MM.1S (cell line): ENCODE results near the gene INPP5F.
"Not testable (repeated sequence)": the region's sequence is repeated elsewhere in the genome, so short reads cannot be mapped to it uniquely, and the experiment has no call there.

ENCODE experiments used
- DNase-seq: peaks from one replicate; pipeline ENCODE4 v3.0.0-alpha.2; 2015
- H2AFZ ChIP-seq: fragments of 300-600 bp; sonication (generic); 2 replicates; pipeline ENCODE4 v1.6.0; 2016; ENCODE audit warnings: antibody characterized with exemption, low read length
- H3F3A ChIP-seq: fragments of 300-600 bp; sonication (generic); 2 replicates; pipeline ENCODE4 v1.6.1; 2016; ENCODE audit warnings: mild to moderate bottlenecking, antibody characterized with exemption, low read length, moderate library complexity, mixed read lengths; ENCODE audit not compliant: insufficient read depth
- H3K27ac ChIP-seq: fragments of 300-600 bp; sonication (generic); 2 replicates; pipeline ENCODE4 v1.5.1; 2016; ENCODE audit warnings: mild to moderate bottlenecking, low read length
- H3K27me3 ChIP-seq: fragments of 300-600 bp; sonication (generic); replicated peaks from 2 replicates; pipeline ENCODE4 v1.6.0; 2016; ENCODE audit warnings: low read length; ENCODE audit not compliant: insufficient read depth
- H3K36me3 ChIP-seq: fragments of 300-600 bp; sonication (generic); replicated peaks from 2 replicates; pipeline ENCODE4 v1.6.1; 2016; ENCODE audit warnings: mild to moderate bottlenecking, low read length, mixed read lengths; ENCODE audit not compliant: insufficient read depth
- H3K4me1 ChIP-seq: fragments of 300-600 bp; sonication (generic); 2 replicates; pipeline ENCODE4 v1.6.1; 2016; ENCODE audit warnings: low read length, mixed read lengths
- H3K4me2 ChIP-seq: fragments of 300-600 bp; sonication (generic); 2 replicates; pipeline ENCODE4 v1.6.0; 2016; ENCODE audit warnings: low read depth, low read length
- H3K4me3 ChIP-seq: fragments of 300-600 bp; sonication (generic); 2 replicates; pipeline ENCODE4 v1.5.1; 2016; ENCODE audit warnings: low read length, mixed read lengths
- H3K79me2 ChIP-seq: fragments of 300-600 bp; sonication (generic); 2 replicates; pipeline ENCODE4 v1.6.1; 2016; ENCODE audit warnings: mixed run types, low read length, mixed read lengths
- H3K9ac ChIP-seq: fragments of 300-600 bp; sonication (generic); 2 replicates; pipeline ENCODE4 v1.6.1; 2016; ENCODE audit warnings: low read length, mixed read lengths
- H3K9me2 ChIP-seq: fragments of 300-600 bp; sonication (generic); replicated peaks from 2 replicates; pipeline ENCODE4 v1.6.1; 2016; ENCODE audit warnings: mild to moderate bottlenecking, low read length, mixed read lengths; ENCODE audit not compliant: insufficient read depth
- H3K9me3 ChIP-seq: fragments of 300-600 bp; sonication (generic); replicated peaks from 2 replicates; pipeline ENCODE4 v1.6.1; 2016; ENCODE audit warnings: mild to moderate bottlenecking, low read length, mixed read lengths; ENCODE audit not compliant: insufficient read depth
- H4K20me1 ChIP-seq: fragments of 300-600 bp; sonication (generic); 2 replicates; pipeline ENCODE4 v1.6.1; 2016; ENCODE audit warnings: mild to moderate bottlenecking, low read length, moderate library complexity, mixed read lengths; ENCODE audit not compliant: insufficient read depth
- EZH2 ChIP-seq: fragments of 300-600 bp; sonication (generic); optimal IDR thresholded peaks from 2 replicates; pipeline ENCODE3; 2017; ENCODE audit warnings: low read depth, mild to moderate bottlenecking, antibody characterized with exemption, low read length, mixed read lengths
- EZH2phosphoT487 ChIP-seq: fragments of 300-600 bp; sonication (generic); IDR thresholded peaks from 2 replicates; pipeline ENCODE4 v1.6.1; 2018; ENCODE audit warnings: antibody characterized with exemption, low read length
- TF ChIP-seq, protein P1 (sequence below): fragments of 300-600 bp; sonication (generic); IDR thresholded peaks from 2 replicates; pipeline ENCODE4 v1.5.1; 2016; ENCODE audit warnings: antibody characterized with exemption, low read length, mixed read lengths

INPP5F gene

DNA sequence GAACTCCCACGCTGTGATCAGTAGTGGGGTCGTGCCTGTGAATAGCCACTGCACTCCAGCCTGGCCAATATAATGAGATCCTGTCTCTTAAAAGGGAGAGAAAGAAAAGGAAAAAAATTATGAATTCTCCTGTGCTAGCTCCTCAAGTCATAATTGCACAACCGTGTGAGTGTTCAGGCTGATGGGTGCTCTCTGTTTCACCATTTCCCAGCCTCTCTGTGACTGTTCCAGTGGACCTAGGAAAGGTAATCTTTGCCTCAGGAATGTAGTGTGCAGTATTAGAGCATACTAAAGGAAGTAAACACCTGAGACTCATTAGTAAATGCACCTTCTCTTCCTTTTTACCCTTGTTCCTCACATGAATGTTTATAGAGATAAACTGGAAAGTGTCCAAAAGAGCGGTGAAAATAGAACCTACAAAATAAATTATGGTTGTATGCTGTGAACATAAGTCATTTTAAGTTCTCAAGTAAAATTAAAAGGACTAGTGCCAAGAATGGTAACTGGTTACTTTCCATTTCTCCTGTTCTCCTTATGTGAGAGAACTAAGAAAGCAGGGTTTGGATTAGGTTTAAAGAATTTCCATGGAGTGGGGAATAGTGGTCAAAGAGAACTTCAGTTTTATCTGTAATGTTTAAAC is 42.7 kb downstream of the INPP5F start:
- no peaks in the 10 kb centered on the region for H3F3A ChIP-seq
- H3K27ac ChIP-seq, result no peak overlapping the region
- no peaks in the 10 kb centered on the region for H3K27me3 ChIP-seq
- H3K4me3 ChIP-seq, result no peak overlapping the region
- H3K4me2 ChIP-seq, result no peak overlapping the region
- H3K79me2 ChIP-seq, result no peaks in the 10 kb centered on the region
- H3K9me3 ChIP-seq, result no peaks in the 10 kb centered on the region
- no peaks in the 10 kb centered on the region for H3K9me2 ChIP-seq
- DNase-seq, result no peak
- TF ChIP-seq, protein P1, sequence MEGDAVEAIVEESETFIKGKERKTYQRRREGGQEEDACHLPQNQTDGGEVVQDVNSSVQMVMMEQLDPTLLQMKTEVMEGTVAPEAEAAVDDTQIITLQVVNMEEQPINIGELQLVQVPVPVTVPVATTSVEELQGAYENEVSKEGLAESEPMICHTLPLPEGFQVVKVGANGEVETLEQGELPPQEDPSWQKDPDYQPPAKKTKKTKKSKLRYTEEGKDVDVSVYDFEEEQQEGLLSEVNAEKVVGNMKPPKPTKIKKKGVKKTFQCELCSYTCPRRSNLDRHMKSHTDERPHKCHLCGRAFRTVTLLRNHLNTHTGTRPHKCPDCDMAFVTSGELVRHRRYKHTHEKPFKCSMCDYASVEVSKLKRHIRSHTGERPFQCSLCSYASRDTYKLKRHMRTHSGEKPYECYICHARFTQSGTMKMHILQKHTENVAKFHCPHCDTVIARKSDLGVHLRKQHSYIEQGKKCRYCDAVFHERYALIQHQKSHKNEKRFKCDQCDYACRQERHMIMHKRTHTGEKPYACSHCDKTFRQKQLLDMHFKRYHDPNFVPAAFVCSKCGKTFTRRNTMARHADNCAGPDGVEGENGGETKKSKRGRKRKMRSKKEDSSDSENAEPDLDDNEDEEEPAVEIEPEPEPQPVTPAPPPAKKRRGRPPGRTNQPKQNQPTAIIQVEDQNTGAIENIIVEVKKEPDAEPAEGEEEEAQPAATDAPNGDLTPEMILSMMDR, result no peak
- TF ChIP-seq EZH2 (no peak), EZH2phosphoT487 (no peak)
- no peak overlapping the region for H2AFZ ChIP-seq
- H3K36me3 ChIP-seq, result no peaks in the 10 kb centered on the region
- H4K20me1 ChIP-seq, result no peaks in the 10 kb centered on the region
- no peaks in the 10 kb centered on the region for H3K4me1 ChIP-seq
- no peak overlapping the region for H3K9ac ChIP-seq

DNA sequence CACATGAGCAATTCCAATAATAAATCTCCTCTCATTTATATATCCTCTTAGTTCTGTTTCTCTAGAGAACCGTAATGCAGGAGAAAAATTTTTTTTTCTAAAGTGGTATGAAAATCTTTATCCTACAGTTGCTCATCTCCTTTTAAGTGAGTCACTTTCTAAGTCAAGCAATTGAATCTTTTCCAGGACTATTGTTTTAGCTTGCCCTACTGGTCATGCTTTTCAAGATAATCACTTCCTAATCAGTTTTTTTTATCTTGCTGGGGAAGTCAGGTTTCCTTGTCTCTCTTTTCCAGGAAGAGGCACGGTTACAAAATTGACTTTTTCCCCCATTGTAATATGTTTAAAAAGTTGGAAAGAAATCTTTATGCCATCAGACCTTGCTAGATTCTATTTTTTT is 44.0 kb downstream of the INPP5F start:
- H3K4me1 ChIP-seq, result no peaks in the 10 kb centered on the region
- no peak overlapping the region for H2AFZ ChIP-seq
- TF ChIP-seq, protein P1, result no peak
- no peaks in the 10 kb centered on the region for H3K27me3 ChIP-seq
- H3K9ac ChIP-seq, result no peak overlapping the region
- H3K36me3 ChIP-seq, result no peaks in the 10 kb centered on the region
- no peak overlapping the region for H3K27ac ChIP-seq
- H3K9me2 ChIP-seq, result no peaks in the 10 kb centered on the region
- H3K4me3 ChIP-seq, result no peak overlapping the region
- H3K79me2 ChIP-seq, result no peaks in the 10 kb centered on the region
- no peaks in the 10 kb centered on the region for H3F3A ChIP-seq
- H3K4me2 ChIP-seq, result no peak overlapping the region
- DNase-seq, result no peak
- H3K9me3 ChIP-seq, result no peaks in the 10 kb centered on the region
- no peaks in the 10 kb centered on the region for H4K20me1 ChIP-seq

DNA sequence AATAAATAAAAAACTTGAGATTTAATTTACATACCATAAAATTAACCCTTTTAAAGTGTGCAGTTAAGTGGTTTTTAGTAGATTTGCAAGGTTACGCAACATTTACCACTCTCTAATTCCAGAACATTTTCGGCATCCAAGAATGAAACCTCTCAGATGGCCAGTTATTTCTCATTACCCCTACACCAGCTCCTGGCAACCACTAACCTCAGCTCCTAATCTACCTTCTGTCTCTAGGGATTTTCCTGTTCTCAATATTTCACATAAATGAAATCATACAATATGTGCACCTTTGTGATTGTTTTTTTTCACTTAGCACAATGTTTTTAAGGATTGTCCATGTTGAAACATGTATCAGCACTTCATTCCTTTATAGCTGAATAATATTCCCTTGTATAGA is 45.1 kb downstream of the INPP5F start:
- no peaks in the 10 kb centered on the region for H3K36me3 ChIP-seq
- no peaks in the 10 kb centered on the region for H4K20me1 ChIP-seq
- no peaks in the 10 kb centered on the region for H3K79me2 ChIP-seq
- TF ChIP-seq EZH2, result no peak
- no peak for TF ChIP-seq EZH2phosphoT487
- no peak overlapping the region for H3K9ac ChIP-seq
- no peak overlapping the region for H2AFZ ChIP-seq
- no peak overlapping the region for H3K27ac ChIP-seq
- H3K4me1 ChIP-seq, result no peaks in the 10 kb centered on the region
- no peaks in the 10 kb centered on the region for H3K27me3 ChIP-seq
- H3K4me3 ChIP-seq, result no peak overlapping the region
- H3K9me2 ChIP-seq, result no peaks in the 10 kb centered on the region
- no peaks in the 10 kb centered on the region for H3K9me3 ChIP-seq
- no peak for DNase-seq
- no peaks in the 10 kb centered on the region for H3F3A ChIP-seq
- no peak overlapping the region for H3K4me2 ChIP-seq

DNA sequence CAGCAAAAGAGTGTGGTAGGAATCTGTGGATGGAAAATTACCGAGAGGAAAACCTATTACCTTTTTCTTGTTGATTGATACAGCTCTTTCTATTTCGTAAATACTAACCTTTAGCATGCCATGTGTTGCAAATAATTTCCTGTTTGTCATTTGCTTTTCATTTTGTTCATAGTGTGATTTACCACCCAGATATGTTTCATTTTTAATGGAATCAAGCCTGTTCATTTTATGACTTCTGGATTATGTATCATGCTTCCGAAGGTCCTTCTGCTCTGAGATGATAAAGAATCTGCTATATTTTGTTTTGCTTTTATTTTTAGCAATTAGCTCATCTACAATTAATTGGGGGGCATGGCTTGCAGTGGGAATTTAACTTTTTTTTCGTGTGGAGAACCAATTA is 46.5 kb downstream of the INPP5F start:
- Histone ChIP-seq H3K9ac (no peak overlapping the region), H3K4me3 (no peak overlapping the region), H3K4me2 (no peak overlapping the region), H3K4me1 (no peaks in the 10 kb centered on the region), H3K9me3 (no peaks in the 10 kb centered on the region), H4K20me1 (no peaks in the 10 kb centered on the region), H3K36me3 (no peaks in the 10 kb centered on the region), H3K79me2 (no peaks in the 10 kb centered on the region), H3F3A (no peaks in the 10 kb centered on the region), H2AFZ (no peak overlapping the region), H3K27me3 (no peaks in the 10 kb centered on the region), H3K27ac (no peak overlapping the region), H3K9me2 (no peaks in the 10 kb centered on the region)
- no peak for DNase-seq
- TF ChIP-seq, protein P1, result no peak
- TF ChIP-seq EZH2 (no peak), EZH2phosphoT487 (no peak)

DNA sequence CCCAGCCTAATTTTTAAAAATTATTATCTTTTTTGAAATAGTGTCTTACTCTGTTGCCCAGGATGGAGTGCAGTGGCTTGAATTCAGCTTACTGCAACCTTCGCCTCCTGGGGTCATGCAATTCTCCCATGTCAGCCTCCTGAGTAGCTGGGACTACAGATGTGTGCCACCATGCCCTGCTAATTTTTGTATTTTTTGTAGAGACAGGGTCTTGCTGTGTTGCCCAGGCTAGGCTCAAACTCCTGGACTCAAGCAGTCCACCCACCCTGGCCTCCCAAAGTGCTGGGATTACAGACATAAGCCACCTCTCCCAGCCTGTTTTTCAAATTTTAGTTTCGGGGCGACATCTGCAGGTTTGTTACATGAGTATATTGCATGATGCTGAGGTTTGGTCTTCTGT is 47.2 kb downstream of the INPP5F start:
- H3F3A ChIP-seq, H3K9ac ChIP-seq, H2AFZ ChIP-seq, H3K27ac ChIP-seq, H3K79me2 ChIP-seq, H4K20me1 ChIP-seq, DNase-seq, H3K36me3 ChIP-seq, H3K4me3 ChIP-seq, H3K4me2 ChIP-seq, H3K9me2 ChIP-seq, H3K9me3 ChIP-seq, H3K4me1 ChIP-seq, H3K27me3 ChIP-seq: not testable (repeated sequence)
